GM18873 (cell line): ENCODE data around the gene MCU.
"Not testable (repeated sequence)": the region's sequence is repeated elsewhere in the genome, so short reads cannot be mapped to it uniquely, and the experiment has no call there.

Experiments used
- ATAC-seq: cut with Tn5 transposase; IDR thresholded peaks from one replicate; pipeline ENCODE4 v1.9.1; 2021; ENCODE audit warnings: mild to moderate bottlenecking, moderate library complexity, moderate number of reproducible peaks; ENCODE audit not compliant: unreplicated experiment, low FRiP score

Gene MCU

DNA sequence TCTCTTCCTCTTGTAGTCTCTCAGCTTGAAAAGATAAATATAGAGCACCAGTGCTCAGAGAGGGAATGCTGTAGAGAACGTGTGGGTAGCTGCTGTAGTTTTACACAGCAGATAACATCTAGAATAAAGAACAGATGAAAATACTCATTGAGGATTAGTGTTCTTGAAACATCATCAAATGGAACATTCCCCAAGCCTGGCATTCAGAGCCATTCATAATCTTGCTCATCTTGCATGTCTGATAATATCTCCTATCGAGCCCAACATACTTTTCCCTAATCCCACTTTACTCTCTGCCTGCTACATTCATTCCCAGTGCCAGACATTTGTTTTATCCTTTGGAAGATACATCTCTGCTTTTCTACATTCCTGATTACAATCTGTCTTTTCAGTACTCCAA, 35.2 kb downstream of the MCU start:
- no peak for ATAC-seq

DNA sequence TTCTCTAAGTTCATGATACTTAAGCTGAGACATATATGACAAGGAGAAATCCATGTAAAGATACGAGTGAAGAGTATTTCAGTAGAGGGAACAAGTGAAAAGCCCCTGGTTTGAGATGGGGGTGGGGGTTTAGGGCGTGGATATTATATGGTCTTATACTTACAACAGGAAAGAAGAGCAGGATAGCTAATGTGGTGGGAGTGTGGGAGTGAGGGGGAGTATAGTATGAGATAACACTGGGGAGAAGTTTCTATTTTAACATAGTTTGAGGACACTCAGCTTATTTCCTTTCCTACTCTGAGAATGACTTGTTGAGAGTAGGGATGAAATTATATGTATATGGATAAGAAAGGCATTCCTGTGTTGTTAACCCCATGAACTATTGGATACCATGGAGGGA, 36.5 kb downstream of the MCU start:
- no peak for ATAC-seq

DNA sequence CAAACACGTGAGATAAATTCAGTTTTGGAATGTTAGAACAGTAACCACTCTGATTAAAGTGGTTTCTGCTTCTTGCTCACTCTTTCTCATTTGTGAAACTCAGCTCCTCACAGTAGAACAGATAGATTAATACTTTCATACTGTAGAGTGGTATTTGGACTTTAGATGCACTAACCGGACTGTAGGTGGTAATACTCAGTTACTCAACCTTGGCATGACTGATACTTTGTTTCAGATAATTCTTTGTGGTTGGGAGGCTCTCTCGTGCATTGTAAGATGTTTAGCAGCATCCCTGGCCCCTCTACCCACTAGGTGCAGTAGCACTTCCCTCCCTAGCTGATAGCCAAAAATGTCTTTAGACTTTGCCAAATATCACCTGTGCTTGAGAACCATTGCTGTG, 37.6 kb downstream of the MCU start:
- ATAC-seq, result no peak

DNA sequence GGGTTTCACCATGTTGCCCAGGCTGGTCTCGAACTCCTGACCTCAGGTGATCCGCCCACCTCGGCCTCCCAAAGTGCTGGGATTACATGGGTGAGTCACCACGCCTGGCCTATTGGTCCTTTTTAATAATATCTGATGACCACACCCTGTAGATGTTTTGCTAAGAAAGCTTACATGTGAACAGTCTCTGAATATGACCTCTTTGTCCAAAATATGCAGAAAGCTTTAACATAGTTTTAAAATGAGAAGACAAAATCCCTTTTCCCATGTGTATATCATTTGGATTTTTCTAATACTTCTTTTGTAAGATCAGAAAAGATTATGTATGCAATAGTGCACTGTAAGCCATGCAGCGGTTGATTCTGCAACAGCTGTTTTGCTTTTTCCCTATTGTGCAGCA, 38.5 kb downstream of the MCU start:
- no peak for ATAC-seq

DNA sequence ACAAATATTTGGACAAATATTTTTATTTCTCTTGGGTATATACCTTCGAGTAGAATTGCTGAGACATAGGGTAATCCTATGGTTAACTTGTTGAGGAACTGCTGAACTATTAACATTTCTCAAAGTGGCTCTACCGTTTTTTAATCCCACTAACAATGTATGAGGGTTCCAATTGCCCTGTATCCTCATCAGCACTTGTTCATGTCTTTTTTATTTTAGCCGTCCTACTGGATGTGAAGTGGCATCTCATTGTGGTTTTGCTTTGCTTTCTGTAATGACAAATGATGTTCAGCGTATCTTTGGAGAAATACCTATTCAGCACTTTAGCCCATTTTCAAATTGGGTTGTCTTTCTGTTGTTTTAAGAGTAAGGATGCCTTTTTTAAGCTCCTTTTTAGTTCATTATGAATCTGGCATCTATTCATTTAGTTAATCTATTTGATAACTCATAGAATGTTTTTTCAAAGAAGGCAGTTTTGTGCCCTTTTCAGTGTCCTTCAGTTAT, 40.0 kb downstream of the MCU start:
- ATAC-seq, result no peak

DNA sequence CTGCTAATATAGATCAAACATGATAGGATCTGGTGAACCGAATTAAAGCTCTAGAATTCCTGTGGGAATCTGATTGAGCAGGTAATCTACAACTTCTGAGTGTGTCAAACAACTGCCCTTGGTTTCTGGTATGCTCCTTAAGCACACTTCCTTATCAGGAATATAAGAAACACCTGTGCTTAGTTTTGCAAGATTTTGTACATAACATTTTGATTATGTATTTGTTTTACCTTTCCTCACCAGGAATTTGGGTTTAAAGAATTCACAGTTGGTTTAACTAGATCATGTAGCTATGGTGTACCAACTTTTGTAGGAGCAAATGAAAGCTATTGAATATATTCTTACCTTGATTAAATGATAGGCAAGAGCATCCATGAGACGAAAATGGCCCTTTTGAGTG, 40.6 kb downstream of the MCU start:
- no peak for ATAC-seq

DNA sequence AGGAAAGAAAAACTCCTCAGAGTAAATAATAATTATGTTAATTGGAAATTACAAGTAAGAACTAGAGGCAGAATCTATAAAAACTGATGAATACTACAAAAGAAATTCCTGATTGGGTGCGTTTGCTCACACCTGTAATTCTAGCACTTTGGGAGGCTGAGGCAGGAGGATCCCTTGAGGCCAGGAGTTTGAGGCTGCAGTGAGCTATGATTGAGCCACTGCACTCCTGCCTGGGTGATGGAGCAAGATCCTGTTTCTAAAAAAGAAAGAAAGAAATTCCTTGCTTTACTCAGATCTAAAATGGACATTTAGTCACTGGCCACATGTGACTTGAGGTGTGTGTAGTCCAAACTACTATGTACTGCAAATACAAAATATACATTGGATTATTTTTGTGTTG, 42.0 kb downstream of the MCU start:
- ATAC-seq, result no peak

DNA sequence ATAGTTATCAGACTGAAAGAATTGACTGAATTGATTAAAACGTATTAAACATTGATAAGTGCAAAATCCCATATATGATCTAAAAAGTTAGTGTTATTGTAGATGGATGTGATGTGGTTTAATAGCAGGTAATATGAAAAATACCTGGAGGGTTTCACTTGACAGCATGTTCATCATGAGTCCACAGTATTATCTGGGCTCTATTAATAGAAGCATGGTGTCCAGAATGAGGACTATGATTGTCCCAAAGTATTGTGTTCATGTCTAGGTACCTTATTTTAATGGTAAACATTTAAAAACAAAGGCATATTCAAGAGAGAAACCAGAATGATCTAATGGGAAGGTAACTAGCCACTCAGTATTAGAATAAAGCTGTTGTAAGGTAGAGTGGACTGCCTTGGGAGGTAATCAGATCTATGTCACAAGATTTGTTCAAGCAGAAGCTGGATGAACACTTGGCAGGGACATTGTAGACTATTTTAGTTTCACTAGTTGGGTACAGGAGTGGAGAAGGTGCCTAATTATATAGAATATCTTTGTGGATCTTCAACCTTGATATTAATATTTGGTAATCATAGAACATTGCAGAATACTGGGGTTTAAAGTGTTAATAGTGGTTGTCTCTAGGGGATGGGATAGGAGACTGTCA, 43.5 kb downstream of the MCU start:
- no peak for ATAC-seq

DNA sequence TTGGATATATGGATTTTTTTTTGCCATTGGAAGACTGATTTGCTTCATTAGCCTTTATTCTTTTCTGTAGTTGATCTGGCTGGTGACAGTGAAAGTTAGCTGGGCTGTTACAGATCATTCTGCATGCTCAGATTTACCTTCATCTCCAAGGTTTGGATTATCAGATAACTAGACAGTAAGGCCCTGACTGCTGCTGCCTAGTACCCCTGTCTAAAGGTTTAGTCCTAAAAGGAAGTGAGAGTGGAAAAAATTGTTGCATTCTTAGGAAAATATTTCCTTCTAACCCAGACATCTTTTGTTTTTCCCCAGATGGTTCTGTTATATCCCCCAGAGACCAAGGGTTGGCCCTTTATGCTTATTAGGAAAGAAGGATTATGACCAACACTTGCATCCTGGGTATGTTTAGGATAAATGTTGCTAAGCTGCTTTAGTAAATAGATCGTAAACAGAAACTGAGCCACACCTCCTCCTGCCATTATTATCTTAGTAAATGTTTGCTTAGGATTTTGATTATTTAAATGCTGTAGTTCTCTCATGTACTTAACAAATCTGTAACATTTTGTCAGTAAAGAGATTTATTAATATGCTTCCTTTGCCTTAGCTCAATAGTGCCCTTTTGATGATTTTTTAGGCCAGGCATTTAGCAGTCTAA, 44.4 kb downstream of the MCU start:
- no peak for ATAC-seq

DNA sequence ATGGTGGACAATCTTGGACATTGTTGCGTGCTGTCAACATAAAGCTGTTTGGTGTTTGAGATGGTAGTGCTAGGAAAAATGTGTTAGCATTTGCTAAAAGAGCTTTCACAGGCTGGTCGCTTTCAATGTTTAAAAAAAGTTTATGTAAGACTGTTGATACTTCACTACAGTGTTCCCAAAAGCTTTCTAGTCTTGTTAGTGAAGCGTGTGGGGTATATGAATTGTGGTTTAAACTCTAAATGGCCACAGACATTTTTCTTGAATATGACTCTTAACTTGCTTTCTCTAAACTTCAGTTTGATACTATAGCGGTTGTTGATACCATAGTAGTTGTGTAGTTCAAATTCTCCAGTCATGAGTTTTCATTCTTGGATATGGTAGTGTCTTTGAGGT, 44.9 kb downstream of the MCU start:
- ATAC-seq, result no peak

DNA sequence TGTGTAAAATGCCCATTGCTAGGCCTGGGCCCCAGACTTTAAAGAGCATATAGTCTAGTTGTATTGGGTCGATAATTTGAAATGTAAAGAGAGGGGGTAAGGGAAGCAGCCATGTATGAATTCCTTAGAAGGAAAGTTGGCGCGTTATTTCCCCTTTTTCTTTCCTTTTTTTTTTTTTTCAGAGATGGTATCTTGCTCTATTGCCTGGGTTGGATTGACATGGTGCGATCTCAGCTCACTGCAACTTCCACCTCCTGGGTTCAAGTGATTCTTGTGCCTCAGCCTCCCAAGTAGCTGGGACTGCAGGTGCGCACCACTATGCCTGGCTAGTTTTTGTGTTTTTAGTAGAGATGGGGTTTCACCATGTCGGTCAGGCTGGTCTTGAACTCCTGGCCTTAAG, 45.4 kb downstream of the MCU start:
- not testable (repeated sequence) for ATAC-seq

DNA sequence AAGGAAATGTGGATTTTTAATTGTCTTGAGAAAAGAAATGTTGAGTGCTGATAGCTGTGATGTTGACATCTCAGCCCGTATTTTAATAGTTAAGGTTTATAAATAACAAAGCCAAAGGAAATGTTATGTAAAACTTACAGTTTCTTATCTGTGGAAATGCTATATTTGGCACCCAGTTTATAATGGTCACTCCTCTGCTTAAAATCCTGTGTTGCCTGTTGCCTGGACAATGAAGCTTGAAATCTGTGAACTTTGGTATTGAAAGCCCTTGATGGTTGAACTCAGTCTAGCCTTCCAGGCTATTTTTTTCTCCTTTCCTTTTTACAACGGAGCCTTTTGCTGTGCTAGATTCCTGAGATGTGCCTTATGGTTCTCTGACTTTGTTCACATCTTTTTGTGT, 46.5 kb downstream of the MCU start:
- no peak for ATAC-seq

DNA sequence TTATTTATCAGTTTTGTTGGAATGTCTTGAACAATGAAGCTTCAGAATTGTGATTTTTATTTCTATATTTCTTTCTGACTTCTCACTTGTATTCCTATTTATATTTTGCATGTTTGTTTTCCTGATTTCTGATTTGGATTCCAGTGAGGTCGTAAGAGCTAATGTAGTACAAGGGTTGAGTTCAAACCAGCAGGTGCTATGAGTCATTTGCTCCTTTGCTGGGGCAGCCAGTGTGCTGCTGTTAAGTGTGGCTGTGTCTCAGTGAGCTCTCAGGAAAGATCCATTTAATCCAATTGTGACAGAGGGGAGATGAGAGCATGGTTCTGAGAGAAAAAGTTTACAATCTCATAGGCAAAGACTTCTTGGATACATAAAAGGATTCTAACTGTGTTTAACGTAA, 48.6 kb downstream of the MCU start:
- no peak for ATAC-seq

DNA sequence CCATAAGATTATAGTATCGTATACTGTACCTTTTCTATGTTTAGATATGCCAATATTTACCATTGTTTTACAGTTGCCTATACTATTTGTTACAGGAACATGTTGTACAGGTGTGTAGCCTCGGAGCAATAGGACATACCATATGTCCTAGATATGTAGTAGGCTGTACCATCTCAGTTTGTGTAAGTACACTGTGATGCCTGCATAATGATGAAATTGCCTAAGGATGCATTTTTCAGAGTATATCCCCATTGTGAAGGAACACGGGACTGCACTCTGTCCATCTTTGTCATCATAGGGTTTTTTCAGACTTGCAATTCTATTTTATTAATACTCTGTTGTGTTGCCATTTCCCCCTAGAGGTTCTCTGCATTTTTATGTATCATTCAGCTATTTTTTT, 50.1 kb downstream of the MCU start:
- no peak for ATAC-seq

DNA sequence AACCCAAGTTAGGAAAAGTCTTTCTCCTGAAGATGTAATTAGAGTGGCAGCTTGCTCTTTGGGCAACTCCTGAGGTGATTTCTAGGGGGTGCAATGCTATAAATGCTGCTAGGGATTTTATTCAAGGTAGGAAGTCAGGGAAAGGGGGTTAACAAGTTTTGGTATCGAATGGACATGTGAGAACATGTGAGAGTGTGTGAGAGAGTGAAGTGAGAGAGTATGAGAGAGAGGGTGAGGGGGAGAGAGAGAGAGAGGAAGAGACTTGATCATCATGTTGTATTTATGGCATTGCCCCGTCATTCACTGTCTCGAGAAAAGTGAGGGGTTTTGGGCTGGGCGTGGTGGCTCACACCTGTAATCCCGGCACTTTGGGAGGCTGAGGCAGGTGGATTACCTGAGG, 50.9 kb downstream of the MCU start:
- no peak for ATAC-seq

DNA sequence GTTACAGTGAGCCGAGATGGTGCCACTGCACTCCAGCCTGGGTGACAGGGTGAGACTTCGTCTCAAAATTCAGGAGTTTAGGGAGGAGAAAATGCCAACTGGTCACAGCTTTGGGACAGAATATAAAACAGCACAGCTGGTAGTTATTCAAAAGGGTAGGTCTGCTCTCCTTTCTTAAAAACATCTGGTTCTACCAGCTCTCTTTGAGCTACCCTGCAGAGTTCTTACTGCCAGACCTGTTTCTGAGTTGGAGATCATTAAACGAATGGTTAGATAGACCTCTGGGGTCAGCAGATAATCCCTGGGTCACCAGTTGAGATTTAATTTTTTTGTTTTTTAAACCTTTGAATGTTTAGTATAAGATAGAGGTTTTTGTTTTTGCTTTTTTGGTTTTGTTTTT, 52.6 kb downstream of the MCU start:
- no peak for ATAC-seq

DNA sequence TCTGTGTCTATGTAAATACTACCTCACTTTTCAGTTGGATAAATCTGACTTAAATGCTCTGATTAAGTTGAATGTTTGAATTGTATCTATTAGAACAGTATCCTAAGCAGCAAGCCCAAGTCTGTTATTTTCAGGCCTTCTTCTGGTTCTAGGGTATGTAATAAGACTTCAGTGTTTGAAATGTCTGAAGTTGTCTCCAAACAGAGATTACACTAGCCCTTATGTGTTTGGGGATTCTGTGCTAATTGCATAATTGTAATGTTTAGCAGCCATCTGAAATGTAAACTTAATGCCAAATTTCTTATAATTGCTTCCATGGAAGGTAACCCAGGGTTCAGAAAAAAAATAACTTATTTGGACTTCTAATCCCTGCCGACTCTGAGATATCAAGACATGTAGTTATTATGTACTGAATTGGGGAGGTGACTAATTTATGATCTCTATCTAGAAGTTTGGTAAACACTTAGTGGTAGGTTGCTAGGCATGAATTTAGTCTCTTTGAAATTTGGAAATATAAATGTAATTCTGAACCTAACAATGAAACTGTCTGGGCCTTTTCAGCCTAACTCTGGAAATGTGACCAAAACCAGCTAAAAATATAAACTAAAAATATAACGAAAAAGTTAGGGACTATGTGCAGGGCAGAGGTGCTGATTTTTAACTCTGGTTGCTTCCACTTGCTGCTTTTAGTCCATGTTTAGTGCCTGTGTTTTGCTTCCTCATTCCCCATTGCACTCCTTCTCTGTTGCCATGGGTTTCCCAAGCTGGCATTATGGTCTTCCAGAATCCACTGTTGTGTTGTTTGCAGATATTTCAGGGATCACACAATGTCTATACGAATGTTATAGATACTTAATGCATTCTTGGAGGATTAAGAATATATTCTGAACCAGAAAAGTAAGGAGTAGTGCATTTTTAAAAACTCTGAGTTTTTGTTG, 54.8 kb downstream of the MCU start:
- ATAC-seq, result no peak

DNA sequence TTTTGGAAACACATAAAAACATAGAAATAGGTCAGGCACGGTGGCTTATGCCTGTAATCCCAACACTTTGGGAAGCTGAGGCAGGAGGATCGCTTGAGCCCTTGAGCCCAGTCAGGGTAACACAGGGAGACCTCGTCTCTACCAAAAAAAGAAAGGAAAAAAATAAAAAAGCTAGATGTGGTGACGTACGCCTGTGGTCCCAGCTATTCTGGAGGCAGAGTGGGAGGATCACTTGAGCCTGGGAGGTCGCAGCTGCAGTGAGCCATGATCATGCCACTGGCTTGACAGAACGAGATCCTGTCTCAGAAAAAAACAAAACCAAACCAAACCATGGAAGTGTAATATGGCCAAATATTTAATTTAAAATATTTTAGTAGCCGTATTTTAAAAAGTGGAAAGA, 55.6 kb downstream of the MCU start:
- ATAC-seq, result no peak

DNA sequence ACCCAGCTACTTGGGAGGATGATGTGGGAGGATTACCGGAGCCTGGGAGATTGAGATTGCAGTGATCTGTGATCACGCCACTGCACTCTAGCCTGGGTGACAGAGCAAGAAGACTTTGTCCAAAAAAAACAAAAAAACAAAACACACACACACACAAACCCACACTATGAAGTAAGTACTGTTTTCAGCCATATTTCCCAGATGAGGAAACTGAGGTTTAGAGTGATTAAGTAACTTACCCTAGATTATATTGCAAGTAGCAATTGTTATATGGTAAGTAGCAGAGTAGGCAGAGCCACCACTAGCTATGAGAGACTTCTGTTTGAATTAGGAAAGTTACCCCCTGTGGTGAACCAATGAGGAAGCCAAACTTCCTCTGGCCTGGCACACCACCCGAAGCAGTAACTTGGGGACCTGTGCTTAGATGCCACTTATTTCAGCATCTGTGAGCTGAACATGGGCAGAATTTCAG, 61.9 kb downstream of the MCU start:
- ATAC-seq, result no peak

DNA sequence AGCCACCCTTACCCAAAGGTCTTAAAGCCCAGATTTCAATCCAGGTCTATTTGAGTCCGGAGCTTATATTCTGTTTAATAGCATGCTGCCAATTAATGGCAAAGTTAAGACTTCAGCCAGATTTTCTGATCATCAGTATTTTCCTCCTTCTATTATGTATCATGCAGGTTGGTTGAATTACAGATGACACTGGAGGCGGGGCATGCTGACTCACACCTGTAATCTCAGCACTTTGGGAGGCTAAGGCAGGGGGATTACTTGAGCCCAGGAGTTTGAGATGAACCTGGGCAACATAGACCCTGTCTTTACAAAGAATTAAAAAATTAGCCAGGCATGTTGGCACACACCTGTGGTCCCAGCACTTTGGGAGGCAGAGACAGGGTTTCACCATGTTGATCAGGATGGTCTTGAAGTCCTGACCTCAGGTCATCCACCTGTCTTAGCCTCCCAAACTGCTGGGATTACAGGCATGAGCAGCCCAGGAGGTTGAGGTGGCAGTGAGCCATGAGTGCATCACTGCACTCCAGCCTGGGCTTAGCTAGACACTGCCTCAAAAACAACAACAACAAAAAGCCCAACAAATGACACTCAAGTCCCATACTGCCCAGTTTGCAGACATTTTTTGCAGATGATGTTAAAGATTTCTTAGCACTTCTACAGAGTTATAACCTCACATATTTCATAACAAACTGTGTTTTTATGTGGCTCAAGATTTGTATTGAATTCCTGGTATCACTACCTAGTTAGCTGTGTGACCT, 62.5 kb downstream of the MCU start:
- ATAC-seq, result no peak
